Upper lobe of left lung (tissue), 4 donors: Measurements from ENCODE around the gene ZNF697.

ENCODE experiments used
- CTCF ChIP-seq, 6 experiments: fragments of 450-650 bp in 4 of 6; fragments of 200-600 bp in 2 of 6; sonication (generic) in 2 of 6; IDR thresholded peaks; one replicate each; pipeline ENCODE4 v1.5.1; 2016 to 2019; ENCODE audit warnings: antibody characterized with exemption in 6 of 6
- EP300 ChIP-seq, 4 donors: sonication (generic); formaldehyde crosslinking; IDR thresholded peaks; one replicate each; pipeline ENCODE4 v1.5.1; 2017; ENCODE audit warnings: antibody characterized with exemption in 4 of 4, control low read depth in 2 of 4
- POLR2A ChIP-seq, 4 donors: fragments of 450-650 bp; IDR thresholded peaks; one replicate each; pipeline ENCODE4 v1.5.1; 2016 to 2017; ENCODE audit warnings: antibody characterized with exemption in 4 of 4, mild to moderate bottlenecking in 2 of 4

- TF ChIP-seq CTCF (IDR thresholded peaks at IDR 0.05) (no peak), EP300 (IDR thresholded peaks at IDR 0.05) (no peak), POLR2A (IDR thresholded peaks at IDR 0.05) (no peak)
Observed at GRCh38 chr1:119634016-119634415, 14.1 kb downstream of the ZNF697 start.
